ENCODE measurements around the gene PRSS50.

PRSS50 gene

GRCh38 chr3:46669191-46669999 is 48.3 kb downstream of the PRSS50 start:
- no peak for FAIRE-seq

GRCh38 chr3:46668591-46668990 is 49.1 kb downstream of the PRSS50 start:
- no peak for FAIRE-seq

- FAIRE-seq: no peak
Observed at GRCh38 chr3:46668116-46668515, 49.6 kb downstream of the PRSS50 start.

GRCh38 chr3:46667657-46668056 is 50.0 kb downstream of the PRSS50 start:
- FAIRE-seq: no peak

GRCh38 chr3:46667061-46667621 is 50.5 kb downstream of the PRSS50 start:
- FAIRE-seq: no peak

GRCh38 chr3:46666453-46666845 is 51.2 kb downstream of the PRSS50 start:
- no peak for FAIRE-seq

GRCh38 chr3:46665763-46666452 is 51.8 kb downstream of the PRSS50 start:
- no peak for FAIRE-seq

- FAIRE-seq: no peak
Observed at GRCh38 chr3:46664971-46665762, 52.5 kb downstream of the PRSS50 start.

- FAIRE-seq: no peak
Observed at GRCh38 chr3:46664188-46664970, 53.3 kb downstream of the PRSS50 start.

GRCh38 chr3:46663591-46664135 is 54.0 kb downstream of the PRSS50 start:
- FAIRE-seq: no peak

- no peak for FAIRE-seq
Observed at GRCh38 chr3:46662771-46663551, 54.7 kb downstream of the PRSS50 start.
